Osteoblast (primary cell): Measurements from ENCODE around the gene TYRP1. TPM values are rescaled to one million over a fixed set of nuclear protein-coding genes. Genes with fewer than 3 reads are reported as not detected.

Source experiments
- DNase-seq: peaks from one replicate; pipeline ENCODE4 v3.0.0; 2011; ENCODE audit warnings: low spot score, mixed read lengths; ENCODE audit not compliant: insufficient read length; ENCODE audit errors: missing footprints
- H2AFZ ChIP-seq: 2 replicates; pipeline ENCODE4 v1.6.0; 2011; ENCODE audit warnings: mild to moderate bottlenecking, low read length
- H3K27ac ChIP-seq: 2 replicates; pipeline ENCODE4 v1.5.1; 2011; ENCODE audit warnings: mild to moderate bottlenecking, low read depth, low read length, moderate library complexity
- H3K27me3 ChIP-seq: 2 replicates; pipeline ENCODE4 v1.6.0; 2012; ENCODE audit warnings: mild to moderate bottlenecking, control low read depth, inconsistent platforms, low read length, moderate library complexity; ENCODE audit not compliant: insufficient read depth
- H3K36me3 ChIP-seq: 2 replicates; pipeline ENCODE4 v1.5.1; 2011; ENCODE audit warnings: mild to moderate bottlenecking, low read length, control low read depth, moderate library complexity; ENCODE audit not compliant: insufficient read depth
- H3K4me1 ChIP-seq: 2 replicates; pipeline ENCODE4 v1.5.1; 2011; ENCODE audit warnings: mild to moderate bottlenecking, low read length, control low read depth, moderate library complexity; ENCODE audit not compliant: insufficient read depth
- H3K4me2 ChIP-seq: 2 replicates; pipeline ENCODE4 v1.6.0; 2011; ENCODE audit warnings: mild to moderate bottlenecking, low read length; ENCODE audit not compliant: insufficient read depth
- H3K4me3 ChIP-seq: fragments of 200-600 bp; sonication (generic); 3 replicates; pipeline ENCODE4 v1.5.1; 2012; ENCODE audit warnings: mild to moderate bottlenecking, low read length, inconsistent platforms; ENCODE audit not compliant: insufficient read depth
- H3K79me2 ChIP-seq: 2 replicates; pipeline ENCODE4 v1.6.0; 2012; ENCODE audit warnings: mild to moderate bottlenecking, low read length, control low read depth, inconsistent platforms; ENCODE audit not compliant: insufficient read depth
- H3K9me3 ChIP-seq: 2 replicates; pipeline ENCODE4 v1.5.1; 2011; ENCODE audit warnings: low read depth, low read length, control low read depth
- H4K20me1 ChIP-seq: 2 replicates; pipeline ENCODE4 v1.6.0; 2012; ENCODE audit warnings: mild to moderate bottlenecking, low read length, control low read depth; ENCODE audit not compliant: insufficient read depth
- CTCF ChIP-seq: IDR thresholded peaks from 2 replicates; pipeline ENCODE4 v1.5.1; 2011; ENCODE audit warnings: mild to moderate bottlenecking, low read depth, low read length, moderate library complexity; ENCODE audit errors: extremely low read depth
- total RNA-seq: library from RNA; depleted of rRNA; stranded (reverse); fragments of >200 nt; gene quantifications from 2 replicates; pipeline ENCODE4 v1.2.3, GENCODE V29; 2012

Gene TYRP1
- total RNA-seq, 1 donor, result 0.36 TPM

GRCh38 chr9:12694013-12694412, 828 bp downstream of the TYRP1 start:
- DNase-seq, result peak; percentile 48
- Histone ChIP-seq H3K79me2 (no peaks in the 10 kb centered on the region), H3K9me3 (no peaks in the 10 kb centered on the region)

GRCh38 chr9:12695474-12695873, 2.3 kb downstream of the TYRP1 start:
- H3K79me2 ChIP-seq, result no peaks in the 10 kb centered on the region
- H4K20me1 ChIP-seq, result no peaks in the 10 kb centered on the region
- H3K27me3 ChIP-seq, result peaks cover 6% of the 10 kb centered on the region
- no peak overlapping the region for H3K4me2 ChIP-seq
- DNase-seq, result no peak
- H3K4me3 ChIP-seq, result no peak overlapping the region
- no peaks in the 10 kb centered on the region for H3K36me3 ChIP-seq
- TF ChIP-seq CTCF, result no peak
- H3K9me3 ChIP-seq, result no peaks in the 10 kb centered on the region
- H3K4me1 ChIP-seq, result peaks cover 4% of the 10 kb centered on the region
- H3K27ac ChIP-seq, result no peak overlapping the region
- H2AFZ ChIP-seq, result no peak overlapping the region

More at GRCh38 chr9:12694013-12694412, 828 bp downstream of the TYRP1 start:
- Histone ChIP-seq H3K27ac (no peak overlapping the region), H4K20me1 (no peaks in the 10 kb centered on the region), H2AFZ (no peak overlapping the region), H3K27me3 (peaks cover 6% of the 10 kb centered on the region), H3K4me3 (no peak overlapping the region), H3K36me3 (no peaks in the 10 kb centered on the region), H3K4me1 (peaks cover 4% of the 10 kb centered on the region), H3K4me2 (no peak overlapping the region)
- no peak for TF ChIP-seq CTCF

- H3K27me3 ChIP-seq, result peaks cover 6% of the 10 kb centered on the region
- no peaks in the 10 kb centered on the region for H3K79me2 ChIP-seq
- no peak overlapping the region for H2AFZ ChIP-seq
- no peaks in the 10 kb centered on the region for H4K20me1 ChIP-seq
- no peak overlapping the region for H3K4me3 ChIP-seq
- DNase-seq, result peak; percentile 50
- no peak for TF ChIP-seq CTCF
- H3K9me3 ChIP-seq, result no peaks in the 10 kb centered on the region
- H3K36me3 ChIP-seq, result no peaks in the 10 kb centered on the region
- no peak overlapping the region for H3K27ac ChIP-seq
- peaks cover 4% of the 10 kb centered on the region for H3K4me1 ChIP-seq
- H3K4me2 ChIP-seq, result no peak overlapping the region
Measured at GRCh38 chr9:12696931-12697622, 3.9 kb downstream of the TYRP1 start.

- Histone ChIP-seq H3K36me3 (no peaks in the 10 kb centered on the region), H3K79me2 (no peaks in the 10 kb centered on the region), H3K27ac (no peak overlapping the region), H3K4me3 (no peak overlapping the region), H2AFZ (no peak overlapping the region), H3K4me2 (no peak overlapping the region), H3K9me3 (no peaks in the 10 kb centered on the region), H4K20me1 (no peaks in the 10 kb centered on the region), H3K27me3 (peaks cover 6% of the 10 kb centered on the region), H3K4me1 (peaks cover 4% of the 10 kb centered on the region)
- TF ChIP-seq CTCF, result no peak
- no peak for DNase-seq
Measured at GRCh38 chr9:12697719-12698118, 4.5 kb downstream of the TYRP1 start.
